GM18511 (cell line): ENCODE measurements around the gene SNTG2.

ENCODE experiments used
- ATAC-seq: cut with Tn5 transposase; IDR thresholded peaks from one replicate; pipeline ENCODE4 v1.9.1; 2021; ENCODE audit warnings: mild to moderate bottlenecking, moderate library complexity; ENCODE audit not compliant: unreplicated experiment

Gene SNTG2

GRCh38 chr2:951224-952006 lies 766 bp downstream of the SNTG2 start:
- no peak for ATAC-seq

DNA sequence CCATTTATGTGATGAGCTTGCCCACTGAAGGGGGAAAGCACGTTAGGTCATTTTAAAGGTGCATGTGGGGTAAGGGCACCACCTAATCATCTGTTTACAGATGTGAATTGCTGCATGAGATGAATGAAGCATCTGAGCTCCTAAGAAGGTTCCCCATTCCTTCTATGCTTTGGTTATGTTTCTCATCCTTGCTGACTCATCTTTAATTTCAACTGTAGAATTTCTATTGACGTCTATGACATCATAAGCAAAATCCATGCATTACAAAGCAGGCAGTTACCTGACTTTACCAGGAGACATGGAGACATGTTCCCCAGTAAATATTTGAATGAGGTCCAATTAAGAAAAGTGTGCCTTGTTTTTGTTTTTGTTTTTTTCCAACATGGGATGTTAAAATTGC lies 2.8 kb downstream of the SNTG2 start:
- ATAC-seq = no peak

- no peak for ATAC-seq
Observed at GRCh38 chr2:953975-954686, 3.5 kb downstream of the SNTG2 start.

DNA sequence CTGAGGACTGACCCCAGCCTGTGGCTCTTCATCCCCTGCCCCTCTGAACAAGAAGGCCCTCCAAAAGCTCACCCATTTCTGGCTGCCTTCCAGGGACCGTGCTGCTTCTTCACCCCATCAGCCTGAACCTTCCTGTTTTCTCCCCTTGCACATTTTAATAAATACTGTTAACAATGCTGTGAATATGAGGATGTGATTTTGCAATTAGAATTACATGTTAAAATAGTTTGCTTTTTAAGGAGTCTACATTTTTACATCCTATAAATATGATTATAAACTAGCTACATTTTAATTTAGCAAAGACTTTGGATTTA lies 4.0 kb downstream of the SNTG2 start:
- no peak for ATAC-seq

DNA sequence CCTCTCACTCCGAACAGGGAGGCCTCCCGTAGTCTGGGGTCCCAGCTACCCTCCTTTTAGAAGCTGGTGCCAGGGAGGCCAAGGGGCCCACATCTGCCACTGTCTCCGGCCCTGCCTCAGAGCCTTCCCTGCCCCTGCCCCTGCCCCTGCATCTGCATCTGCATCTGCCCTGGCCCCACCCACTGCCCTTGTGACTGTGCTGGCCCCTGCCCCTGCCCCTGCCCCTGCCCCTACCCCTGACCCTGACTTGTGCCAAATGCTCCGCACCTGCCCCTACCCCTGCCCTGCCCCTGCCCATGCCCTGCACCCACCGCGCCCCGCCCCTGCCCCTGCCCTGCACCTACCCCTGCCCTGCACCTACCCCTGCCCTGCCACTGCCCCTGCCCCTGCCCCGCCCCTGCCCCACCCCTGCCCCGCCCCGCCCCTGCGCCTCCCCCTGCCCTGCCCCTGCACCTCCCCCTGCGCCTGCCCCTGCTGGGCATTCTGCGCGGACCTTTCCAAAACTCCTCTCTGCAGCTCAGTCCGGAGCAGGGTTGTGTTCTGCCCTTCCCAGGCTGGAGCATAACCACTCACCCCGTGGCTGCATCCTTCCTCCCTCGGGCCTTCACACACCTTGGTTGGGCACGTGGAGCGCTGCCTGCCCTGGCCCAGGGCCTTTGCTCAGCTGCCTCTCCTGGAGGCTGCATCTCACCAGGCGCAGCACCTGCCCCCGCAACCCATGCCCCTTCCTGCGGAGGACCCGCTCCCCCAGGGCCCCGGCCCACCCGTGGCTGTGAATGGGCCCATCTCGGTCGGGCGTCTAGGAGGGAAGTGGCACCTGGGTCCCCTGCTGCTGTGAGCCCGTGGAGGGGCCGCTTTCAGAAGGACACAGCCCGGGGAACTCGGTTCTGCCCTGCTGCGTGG lies 5.4 kb downstream of the SNTG2 start:
- no peak for ATAC-seq

GRCh38 chr2:959457-959856 lies 8.8 kb downstream of the SNTG2 start:
- no peak for ATAC-seq

- no peak for ATAC-seq
Observed at GRCh38 chr2:960061-960736, 9.6 kb downstream of the SNTG2 start.

GRCh38 chr2:961786-962185 lies 11.1 kb downstream of the SNTG2 start:
- ATAC-seq = no peak

- ATAC-seq = no peak
Observed at GRCh38 chr2:963876-964275, 13.2 kb downstream of the SNTG2 start.

DNA sequence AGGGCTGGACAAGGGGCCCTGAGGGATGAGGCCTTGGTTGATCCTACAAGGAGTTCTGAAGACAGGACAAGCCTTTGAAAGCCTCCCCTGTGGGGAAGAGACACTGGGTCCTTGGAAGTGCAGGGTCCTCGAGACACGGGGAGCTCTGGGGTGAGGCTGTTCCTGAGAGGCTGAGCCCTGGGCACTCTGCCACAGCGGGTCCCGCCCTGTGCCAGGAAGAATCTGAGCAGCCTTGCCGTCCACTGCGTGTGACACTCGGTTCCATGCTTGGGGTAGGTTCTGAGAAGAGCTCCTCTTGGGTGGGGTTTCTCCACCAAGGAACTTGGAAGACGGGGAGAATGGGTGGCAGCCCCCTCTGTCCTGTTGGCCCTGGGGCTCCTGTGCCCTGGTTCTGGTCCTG lies 13.9 kb downstream of the SNTG2 start:
- no peak for ATAC-seq

DNA sequence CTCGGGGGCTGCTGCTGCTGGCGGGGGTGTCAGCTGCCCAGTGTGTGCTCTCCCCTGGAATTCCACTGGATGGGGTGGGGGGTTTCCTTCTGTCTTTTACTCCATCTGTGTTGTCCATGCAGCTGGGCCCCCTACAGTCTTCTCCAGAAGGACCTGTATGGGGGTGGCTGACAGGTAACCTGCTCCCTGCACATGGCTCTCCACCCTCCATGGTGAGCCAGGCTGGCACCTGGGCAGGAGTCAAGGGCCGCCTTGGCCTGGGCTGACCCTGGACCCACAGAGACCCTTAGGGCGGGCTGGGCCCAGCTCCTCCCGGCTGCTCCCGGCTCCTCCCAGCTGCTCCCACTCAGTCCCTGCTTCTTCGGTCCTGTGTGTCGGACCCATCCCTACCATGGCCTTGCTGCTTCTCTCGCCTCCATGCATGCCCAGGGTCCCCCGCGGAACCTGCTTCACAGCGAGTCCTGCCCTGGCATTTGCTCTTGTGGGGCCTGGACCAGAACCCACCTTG lies 15.0 kb downstream of the SNTG2 start:
- no peak for ATAC-seq

DNA sequence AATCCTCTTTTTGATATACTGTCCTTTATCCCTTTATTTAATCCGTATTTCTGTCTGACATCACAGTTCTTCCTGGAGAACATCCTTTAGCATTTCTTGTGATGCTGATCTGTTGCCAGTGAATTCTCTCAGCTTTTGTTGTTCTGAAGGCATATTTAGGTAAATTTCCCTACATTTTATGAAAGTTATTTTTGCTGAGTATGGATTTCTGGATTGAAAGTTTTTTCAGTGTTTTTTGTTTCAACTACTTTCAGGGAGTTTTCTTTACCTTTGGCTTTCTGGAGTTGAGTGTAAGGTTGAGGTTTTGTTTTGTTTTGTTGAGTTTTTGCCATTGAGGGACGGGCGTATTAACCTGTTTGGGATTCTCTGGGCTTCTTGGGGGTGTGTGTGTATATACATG lies 22.5 kb downstream of the SNTG2 start:
- no peak for ATAC-seq

- ATAC-seq = no peak
Observed at GRCh38 chr2:974054-974453, 23.4 kb downstream of the SNTG2 start.

GRCh38 chr2:974502-974901 lies 23.9 kb downstream of the SNTG2 start:
- no peak for ATAC-seq

- ATAC-seq = no peak
Observed at GRCh38 chr2:975095-975494, 24.4 kb downstream of the SNTG2 start.

- peak; percentile 50 for ATAC-seq
Observed at GRCh38 chr2:979069-979928, 28.6 kb downstream of the SNTG2 start.

- no peak for ATAC-seq
Observed at GRCh38 chr2:980176-980575, 29.5 kb downstream of the SNTG2 start.

GRCh38 chr2:981258-981657 lies 30.6 kb downstream of the SNTG2 start:
- no peak for ATAC-seq

GRCh38 chr2:981759-982158 lies 31.1 kb downstream of the SNTG2 start:
- ATAC-seq = no peak

DNA sequence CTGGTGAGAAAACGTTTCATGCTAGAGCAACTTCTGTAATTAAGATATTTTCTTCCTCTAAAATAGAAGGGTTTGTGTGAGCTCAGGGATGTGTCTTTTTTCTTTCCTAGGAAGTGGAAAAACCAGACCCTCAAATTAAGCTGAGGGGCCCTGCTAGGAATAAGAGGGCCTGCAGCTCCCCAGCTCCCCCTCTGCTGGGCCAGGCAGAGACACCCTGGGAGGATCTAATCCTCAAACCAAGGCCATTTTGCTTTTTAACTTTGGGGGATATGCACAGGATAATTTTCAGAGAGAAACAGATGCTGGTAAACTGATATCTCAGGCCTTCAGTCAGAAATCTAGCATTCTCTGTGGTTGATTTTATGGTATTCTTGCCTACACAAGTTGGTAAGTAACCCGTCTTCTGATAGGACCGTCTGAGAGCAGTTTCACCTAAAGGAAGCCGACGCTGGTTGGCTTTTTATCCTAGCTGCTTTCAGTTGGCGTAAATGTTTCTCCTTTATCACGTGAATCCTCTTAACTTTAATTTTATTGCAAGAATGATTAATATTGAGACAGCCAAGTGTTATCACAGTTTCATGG lies 34.8 kb downstream of the SNTG2 start:
- no peak for ATAC-seq
